ENCODE measurements around the gene PRTFDC1. TPM values are rescaled to one million over a fixed set of nuclear protein-coding genes. Genes with fewer than 3 reads are reported as not detected.

PRTFDC1 gene
- total RNA-seq, 1 experiment from 2014 or later, result not detected

GRCh38 chr10:24883176-24883575 is 69.2 kb downstream of the PRTFDC1 start:
- TF ChIP-seq RAD21 (IDR thresholded peaks at IDR 0.05; ENCODE audit: low read depth) (no peak), ELF1 (IDR thresholded peaks at IDR 0.05; ENCODE audit: borderline replicate concordance, low read depth) (no peak), POLR2A (IDR thresholded peaks at IDR 0.05; ENCODE audit: borderline replicate concordance, extremely low read depth, insufficient read depth, insufficient read length) (no peak), EZH2phosphoT487 (IDR thresholded peaks at IDR 0.05; ENCODE audit: borderline replicate concordance) (no peak), FOSL1 (IDR thresholded peaks at IDR 0.05; ENCODE audit: low read depth) (no peak), EZH2 (IDR thresholded peaks at IDR 0.05) (no peak), SRF (IDR thresholded peaks at IDR 0.05; ENCODE audit: low read depth) (no peak), ATF3 (IDR thresholded peaks at IDR 0.05) (no peak), SIN3A (IDR thresholded peaks at IDR 0.05; ENCODE audit: low read depth) (no peak), CEBPB (IDR thresholded peaks at IDR 0.05; ENCODE audit: low read depth) (no peak), SP1 (IDR thresholded peaks at IDR 0.05; ENCODE audit: low read depth) (no peak), POLR2AphosphoS5 (IDR thresholded peaks at IDR 0.05; ENCODE audit: low read depth, low read length) (no peak), CBX3 (IDR thresholded peaks at IDR 0.05; ENCODE audit: low read depth) (no peak), TCF7L2 (IDR thresholded peaks at IDR 0.05; ENCODE audit: borderline replicate concordance, extremely low read depth, insufficient read depth, insufficient read length) (no peak)
- TF ChIP-seq, protein P1, sequence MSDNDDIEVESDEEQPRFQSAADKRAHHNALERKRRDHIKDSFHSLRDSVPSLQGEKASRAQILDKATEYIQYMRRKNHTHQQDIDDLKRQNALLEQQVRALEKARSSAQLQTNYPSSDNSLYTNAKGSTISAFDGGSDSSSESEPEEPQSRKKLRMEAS (IDR thresholded peaks at IDR 0.05), result no peak
- H3K27ac ChIP-seq (ENCODE audit: low read depth, low read length), result no peak overlapping the region
- BruUV-seq (replicated peaks), result no TSS peak
- no peaks in the 10 kb centered on the region for H3K27me3 ChIP-seq (ENCODE audit: insufficient read depth, low read length)
- ChIA-PET RAD21 (ENCODE audit: low non-redundant PET in 1 of 2, low total read pairs in 2 of 2, uncharacterized antibody in 2 of 2, unreplicated experiment in 2 of 2) (no interaction called here), POLR2A (no interaction called here), CTCF (no interaction called here)
- H2AFZ ChIP-seq (ENCODE audit: low read depth, low read length, poor library complexity, severe bottlenecking), result peak overlapping the region; percentile 44
- no peak overlapping the region for H3K4me3 ChIP-seq (replicated peaks in 1 of 2; ENCODE audit: low read depth in 1 of 2, low read length in 2 of 2)
- DNase-seq (ENCODE audit: low read depth, low spot score) (no peak), ATAC-seq (no peak)
- no peaks in the 10 kb centered on the region for H3K36me3 ChIP-seq (ENCODE audit: control insufficient read depth in 1 of 2, insufficient read depth in 2 of 2, low read length in 2 of 2)
- no peak overlapping the region for H3K9ac ChIP-seq (ENCODE audit: low read length)
- no peaks in the 10 kb centered on the region for H3K9me2 ChIP-seq (ENCODE audit: insufficient read depth)
- H3K4me2 ChIP-seq (ENCODE audit: low read length), result no peak overlapping the region
- no peaks in the 10 kb centered on the region for H4K20me1 ChIP-seq (ENCODE audit: insufficient read depth)
- no peaks in the 10 kb centered on the region for H3K9me3 ChIP-seq (ENCODE audit: control insufficient read depth in 1 of 2, insufficient read depth in 1 of 2, low read depth in 1 of 2, low read length in 2 of 2)
- H3K79me2 ChIP-seq (ENCODE audit: insufficient read depth, low read length), result no peaks in the 10 kb centered on the region
- H3K4me1 ChIP-seq (ENCODE audit: control insufficient read depth in 1 of 2, insufficient read depth in 2 of 2, low read length in 2 of 2), result peaks cover 0 to 4% of the 10 kb centered on the region in 2 experiments; a peak in 1 of 4 replicates
- intact Hi-C loops (cut with micrococcal nuclease), result no loop called here

Data from HCT116 (cell line).